ENCODE results near the gene MPPED2. TPM values are rescaled to one million over a fixed set of nuclear protein-coding genes. Genes with fewer than 3 reads are reported as not detected.

The MPPED2 gene
- total RNA-seq, 1 donor from 2014 or later: 5.3 TPM

DNA sequence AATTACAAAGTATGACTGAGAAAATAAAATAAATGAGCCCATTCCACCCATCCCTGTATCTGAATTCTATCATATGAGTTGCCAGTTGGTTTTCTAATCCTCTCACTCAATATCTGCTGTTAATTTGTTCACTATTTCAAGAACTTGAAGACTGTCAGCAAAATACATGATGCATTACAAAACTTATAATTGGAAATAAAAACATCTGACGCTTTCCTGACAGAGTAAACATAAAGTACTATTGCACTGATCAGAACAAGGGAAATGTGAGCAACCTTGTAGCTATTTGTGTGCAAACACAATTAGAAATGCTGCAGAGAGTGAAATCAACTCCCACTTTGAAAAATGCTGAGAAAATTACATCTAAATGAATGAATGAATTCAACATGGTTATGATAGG lies 97.1 kb downstream of the MPPED2 start:
- Histone ChIP-seq H3K4me1 (peaks cover 0 to 32% of the 10 kb centered on the region in 2 donors), H3K27me3 (no peaks in the 10 kb centered on the region), H3K27ac (peak overlapping the region; percentile 19 to 67), H3K4me3 (no peak overlapping the region), H3K36me3 (no peaks in the 10 kb centered on the region), H3K9me3 (no peaks in the 10 kb centered on the region)
- DNase-seq (ENCODE audit: low spot score in 2 of 2): no peak
- intact Hi-C loops (cut with DNase I): loop anchor here (5.0 kb wide), 1 partner anchor 57 kb away; no protein-coding TSS in a partner anchor
- TF ChIP-seq, protein P1, sequence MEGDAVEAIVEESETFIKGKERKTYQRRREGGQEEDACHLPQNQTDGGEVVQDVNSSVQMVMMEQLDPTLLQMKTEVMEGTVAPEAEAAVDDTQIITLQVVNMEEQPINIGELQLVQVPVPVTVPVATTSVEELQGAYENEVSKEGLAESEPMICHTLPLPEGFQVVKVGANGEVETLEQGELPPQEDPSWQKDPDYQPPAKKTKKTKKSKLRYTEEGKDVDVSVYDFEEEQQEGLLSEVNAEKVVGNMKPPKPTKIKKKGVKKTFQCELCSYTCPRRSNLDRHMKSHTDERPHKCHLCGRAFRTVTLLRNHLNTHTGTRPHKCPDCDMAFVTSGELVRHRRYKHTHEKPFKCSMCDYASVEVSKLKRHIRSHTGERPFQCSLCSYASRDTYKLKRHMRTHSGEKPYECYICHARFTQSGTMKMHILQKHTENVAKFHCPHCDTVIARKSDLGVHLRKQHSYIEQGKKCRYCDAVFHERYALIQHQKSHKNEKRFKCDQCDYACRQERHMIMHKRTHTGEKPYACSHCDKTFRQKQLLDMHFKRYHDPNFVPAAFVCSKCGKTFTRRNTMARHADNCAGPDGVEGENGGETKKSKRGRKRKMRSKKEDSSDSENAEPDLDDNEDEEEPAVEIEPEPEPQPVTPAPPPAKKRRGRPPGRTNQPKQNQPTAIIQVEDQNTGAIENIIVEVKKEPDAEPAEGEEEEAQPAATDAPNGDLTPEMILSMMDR (IDR thresholded peaks at IDR 0.05): no peak

DNA sequence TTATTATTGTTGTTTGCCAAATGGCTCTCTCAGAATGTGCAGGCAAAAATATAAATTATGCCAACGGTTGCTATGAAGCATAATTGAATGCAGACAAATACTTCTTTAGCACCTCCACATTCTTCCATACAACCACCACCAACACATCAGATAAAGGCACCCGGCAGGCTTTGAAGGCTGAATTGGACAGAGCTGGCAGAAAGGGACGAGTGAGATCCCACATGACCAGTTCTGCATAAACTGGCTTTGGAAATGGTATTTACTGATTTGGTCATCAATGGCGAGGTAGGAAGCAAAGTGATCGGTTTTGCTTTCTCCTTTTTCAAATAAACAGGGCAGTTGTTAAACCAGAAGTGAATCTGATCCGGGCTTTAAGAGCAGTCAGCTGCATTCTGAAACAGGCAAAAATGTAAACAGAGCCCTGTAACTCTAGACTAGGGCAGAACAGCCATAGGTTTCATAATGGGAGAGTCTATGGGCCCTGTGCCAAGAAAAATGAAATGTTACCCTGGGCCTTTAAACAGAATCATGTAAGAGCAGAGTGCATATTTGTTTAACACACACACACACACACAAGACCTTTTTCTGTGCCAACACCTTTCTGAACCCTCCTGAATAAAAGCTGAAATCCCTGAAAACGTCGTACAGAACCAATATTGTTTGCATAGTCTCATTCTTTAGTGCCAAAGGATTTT lies 97.7 kb downstream of the MPPED2 start:
- no peak for DNase-seq (ENCODE audit: low spot score in 2 of 2)
- no peaks in the 10 kb centered on the region for H3K9me3 ChIP-seq
- no peaks in the 10 kb centered on the region for H3K36me3 ChIP-seq
- H3K4me1 ChIP-seq: peaks cover 0 to 32% of the 10 kb centered on the region in 2 donors
- intact Hi-C loops (cut with DNase I): loop anchor here (5.0 kb wide), 1 partner anchor 56 kb away; no protein-coding TSS in a partner anchor
- TF ChIP-seq, protein P1 (IDR thresholded peaks at IDR 0.05): no peak
- peak overlapping the region; percentile 62 to 67 for H3K27ac ChIP-seq
- no peaks in the 10 kb centered on the region for H3K27me3 ChIP-seq
- H3K4me3 ChIP-seq: peak overlapping the region in 1 of 2 donors; percentile 41

DNA sequence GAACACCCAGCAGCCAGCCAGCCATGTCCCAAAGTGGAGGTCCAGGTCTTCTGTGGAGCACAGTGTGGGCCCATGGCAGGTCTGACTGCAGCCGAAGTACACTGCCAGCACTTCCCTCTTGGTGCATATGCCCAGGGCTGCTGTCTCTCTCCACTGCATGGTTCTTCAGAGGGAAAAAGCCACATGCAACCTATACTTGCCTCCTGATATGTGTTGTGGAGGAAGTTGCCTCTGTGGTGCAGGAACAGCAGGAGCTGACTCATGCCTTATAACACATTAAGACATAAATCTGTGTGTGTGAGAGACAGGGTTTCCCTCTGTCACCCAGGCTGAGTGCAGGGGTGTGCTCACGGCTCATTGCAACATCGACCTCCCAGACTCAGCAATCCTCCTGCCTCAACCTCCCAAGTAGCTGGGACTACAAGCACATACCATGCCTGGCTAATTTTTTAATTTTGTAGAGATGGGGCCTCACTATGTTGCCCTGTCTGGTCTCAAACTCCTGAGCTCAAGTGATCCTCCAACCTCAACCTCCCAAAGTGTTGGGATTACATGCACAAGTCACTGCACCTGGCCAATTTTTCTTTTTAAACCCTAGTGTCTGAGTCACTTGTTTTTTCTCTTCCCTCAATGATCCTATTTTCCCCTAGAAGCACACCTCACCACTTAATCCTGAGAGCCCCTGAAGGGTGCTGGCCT lies 98.8 kb downstream of the MPPED2 start:
- peaks cover 0 to 34% of the 10 kb centered on the region in 2 donors for H3K4me1 ChIP-seq
- H3K4me3 ChIP-seq: no peak overlapping the region
- TF ChIP-seq, protein P1 (IDR thresholded peaks at IDR 0.05): no peak
- H3K36me3 ChIP-seq: no peaks in the 10 kb centered on the region
- intact Hi-C loops (cut with DNase I): loop anchor here (5.0 kb wide), 1 partner anchor 55 kb away; no protein-coding TSS in a partner anchor
- H3K9me3 ChIP-seq: no peaks in the 10 kb centered on the region
- peak; percentile 19 to 67 for DNase-seq (ENCODE audit: low spot score in 2 of 2)
- no peaks in the 10 kb centered on the region for H3K27me3 ChIP-seq
- peak overlapping the region; percentile 62 to 67 for H3K27ac ChIP-seq

DNA sequence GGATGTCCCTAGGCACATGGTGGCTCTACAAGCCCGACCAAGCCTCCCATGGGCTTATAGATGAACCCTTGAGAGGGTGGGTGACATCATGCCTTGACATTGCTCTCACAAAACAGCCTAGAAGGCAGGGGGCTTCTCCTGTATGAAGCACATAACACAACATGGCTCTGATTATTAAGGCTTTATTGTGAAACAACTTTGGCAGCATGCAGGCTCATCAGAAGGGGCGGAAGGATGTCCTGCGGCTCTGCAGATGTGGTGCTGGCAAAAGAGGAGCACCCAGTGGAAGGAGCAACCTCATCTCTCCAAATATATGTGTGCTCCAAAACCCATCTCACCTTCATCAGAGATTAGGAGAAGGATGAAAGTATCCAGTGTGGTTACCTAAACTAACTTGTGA lies 100.4 kb downstream of the MPPED2 start:
- DNase-seq (ENCODE audit: low spot score in 2 of 2): no peak
- H3K4me3 ChIP-seq: no peak overlapping the region
- H3K9me3 ChIP-seq: no peaks in the 10 kb centered on the region
- H3K4me1 ChIP-seq: peaks cover 2 to 33% of the 10 kb centered on the region in 2 donors
- no peaks in the 10 kb centered on the region for H3K36me3 ChIP-seq
- H3K27ac ChIP-seq: no peak overlapping the region
- intact Hi-C loops (cut with DNase I): loop anchor here (5.0 kb wide), 1 partner anchor 53 kb away; no protein-coding TSS in a partner anchor
- H3K27me3 ChIP-seq: no peaks in the 10 kb centered on the region
- TF ChIP-seq, protein P1 (IDR thresholded peaks at IDR 0.05): no peak

DNA sequence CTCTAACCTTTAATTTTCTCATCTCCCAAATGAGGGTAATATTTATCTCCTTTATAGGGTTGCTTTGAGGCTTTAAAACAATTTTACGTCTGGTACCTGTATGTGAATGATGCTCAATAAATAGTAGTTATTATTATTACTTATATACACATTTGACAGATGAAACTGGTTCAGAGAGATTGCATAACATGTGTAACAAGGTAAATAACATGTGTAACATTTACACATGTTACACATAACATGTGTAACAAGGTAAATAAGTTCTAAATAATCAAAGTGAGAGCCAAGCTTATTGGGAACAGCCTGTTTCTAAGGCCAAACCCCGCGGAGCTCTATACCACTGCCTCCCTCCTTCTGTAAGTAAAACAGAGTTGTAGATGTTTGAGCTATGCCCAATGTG lies 100.9 kb downstream of the MPPED2 start:
- peaks cover 2 to 34% of the 10 kb centered on the region in 2 donors for H3K4me1 ChIP-seq
- no peaks in the 10 kb centered on the region for H3K9me3 ChIP-seq
- no peak overlapping the region for H3K27ac ChIP-seq
- H3K4me3 ChIP-seq: no peak overlapping the region
- DNase-seq (ENCODE audit: low spot score in 2 of 2): no peak
- no peaks in the 10 kb centered on the region for H3K36me3 ChIP-seq
- no peaks in the 10 kb centered on the region for H3K27me3 ChIP-seq
- TF ChIP-seq, protein P1 (IDR thresholded peaks at IDR 0.05): no peak
- intact Hi-C loops (cut with DNase I): loop anchor here (5.0 kb wide), 1 partner anchor 53 kb away; no protein-coding TSS in a partner anchor

Data from ascending aorta (tissue), 2 donors.